HG02943 (cell line): Measurements from ENCODE around the gene RAB4B.
"Not testable (repeated sequence)": the region's sequence is repeated elsewhere in the genome, so short reads cannot be mapped to it uniquely, and the experiment has no call there.

Experiments used
- ATAC-seq: cut with Tn5 transposase; IDR thresholded peaks from one replicate; pipeline ENCODE4 v1.9.1; 2021; ENCODE audit warnings: mild to moderate bottlenecking, low read depth, moderate library complexity; ENCODE audit not compliant: unreplicated experiment

RAB4B gene, protein sequence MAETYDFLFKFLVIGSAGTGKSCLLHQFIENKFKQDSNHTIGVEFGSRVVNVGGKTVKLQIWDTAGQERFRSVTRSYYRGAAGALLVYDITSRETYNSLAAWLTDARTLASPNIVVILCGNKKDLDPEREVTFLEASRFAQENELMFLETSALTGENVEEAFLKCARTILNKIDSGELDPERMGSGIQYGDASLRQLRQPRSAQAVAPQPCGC

DNA sequence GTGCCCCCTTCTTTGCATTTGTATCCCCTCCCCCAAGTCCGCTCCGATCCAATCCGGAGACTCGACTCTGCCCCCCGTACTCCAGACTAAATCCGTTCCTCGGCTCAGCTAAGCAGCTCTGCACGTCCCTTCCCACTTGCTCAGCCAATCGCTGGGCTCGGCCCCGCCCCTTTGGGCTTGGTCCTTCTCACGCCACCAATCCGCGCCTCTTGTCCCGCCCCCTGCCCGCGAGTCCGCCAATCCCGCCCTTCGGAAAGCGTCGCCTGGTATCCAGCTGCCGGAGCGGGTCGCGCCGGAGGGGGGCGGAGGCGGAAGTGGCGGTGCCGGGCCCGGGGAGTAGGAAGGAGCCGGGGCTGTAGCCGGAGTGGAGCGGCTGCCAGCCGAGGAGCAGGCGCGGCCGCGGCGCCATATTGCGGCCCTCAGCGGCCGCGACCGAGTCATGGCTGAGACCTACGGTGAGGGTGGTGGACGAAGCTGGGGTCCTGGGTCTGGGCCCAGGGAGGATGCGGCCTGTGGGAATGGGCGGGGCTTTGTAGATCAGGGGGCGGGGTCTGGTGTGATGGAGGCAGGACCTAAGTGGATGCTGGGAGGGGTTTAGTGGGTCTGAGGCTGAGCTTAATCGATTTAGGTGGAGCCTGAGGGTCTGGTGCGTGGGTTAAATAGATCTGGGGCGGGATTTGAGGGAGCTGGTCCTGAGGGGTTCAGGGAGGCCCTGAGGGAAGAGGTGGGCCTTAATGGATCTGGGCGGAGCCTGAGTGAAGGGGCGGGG lies at the start of gene RAB4B:
Gene RAB4B, plus strand, starts transcription at position 311 of the 769 bp plus-strand sequence. Its CDS starts 129 bp downstream, at position 440.
- ATAC-seq, result peak; percentile 63

DNA sequence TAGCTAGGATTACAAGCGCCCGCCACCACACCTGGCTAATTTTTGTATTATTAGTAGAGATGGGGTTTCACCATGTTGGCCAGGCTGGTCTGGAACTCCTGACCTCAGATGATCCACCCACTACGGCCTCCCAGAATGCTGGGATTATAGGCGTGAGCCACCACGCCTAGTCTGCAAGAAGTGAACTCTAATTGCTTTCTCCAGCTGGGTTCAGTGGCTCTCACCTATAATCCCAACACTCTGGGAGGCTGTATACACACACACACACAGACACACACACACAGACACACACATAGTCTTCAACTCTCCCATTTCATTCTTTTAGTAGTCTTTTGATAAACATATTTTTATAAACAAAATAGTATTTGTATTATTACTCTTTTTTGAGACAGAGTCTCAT lies 48.0 kb upstream of the RAB4B start:
- not testable (repeated sequence) for ATAC-seq

DNA sequence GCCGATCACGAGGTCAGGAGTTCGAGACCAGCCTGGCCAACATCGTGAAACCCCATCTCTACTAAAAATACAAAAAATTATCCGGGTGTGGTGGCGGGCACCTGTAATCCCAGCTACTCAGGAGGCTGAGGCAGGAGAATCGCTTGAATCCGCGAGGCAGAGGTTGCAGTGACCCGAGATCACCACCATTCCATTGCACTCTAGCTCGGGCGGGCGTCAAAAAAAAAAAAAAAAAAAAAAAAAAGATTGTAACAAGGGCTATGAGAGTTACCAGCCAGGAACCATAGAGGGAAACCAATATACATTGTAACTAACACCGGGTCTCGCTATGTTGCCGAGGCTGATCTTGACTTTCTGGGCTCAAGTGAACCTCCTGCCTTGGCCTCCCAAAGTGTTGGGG lies 45.7 kb upstream of the RAB4B start:
- ATAC-seq, result not testable (repeated sequence)

DNA sequence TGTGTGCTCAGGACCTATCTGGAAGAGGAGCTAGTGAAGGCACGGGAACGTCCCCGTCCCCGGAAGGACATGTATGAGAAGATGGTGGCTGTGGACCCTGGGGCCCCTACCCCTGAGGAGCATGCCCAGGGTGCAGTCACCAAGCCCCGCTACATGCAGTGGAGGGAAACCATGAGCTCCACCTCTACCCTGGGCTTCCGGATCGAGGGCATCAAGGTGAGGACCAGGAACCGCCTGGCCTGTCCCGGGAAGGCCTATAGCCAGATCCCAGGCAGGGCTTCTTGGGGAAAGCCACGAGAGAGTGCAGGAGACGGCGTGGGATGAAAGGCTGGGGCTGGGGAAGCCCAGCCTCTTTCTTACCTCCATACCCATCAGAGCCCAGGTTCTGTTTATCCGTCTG lies 44.9 kb upstream of the RAB4B start:
- no peak for ATAC-seq

DNA sequence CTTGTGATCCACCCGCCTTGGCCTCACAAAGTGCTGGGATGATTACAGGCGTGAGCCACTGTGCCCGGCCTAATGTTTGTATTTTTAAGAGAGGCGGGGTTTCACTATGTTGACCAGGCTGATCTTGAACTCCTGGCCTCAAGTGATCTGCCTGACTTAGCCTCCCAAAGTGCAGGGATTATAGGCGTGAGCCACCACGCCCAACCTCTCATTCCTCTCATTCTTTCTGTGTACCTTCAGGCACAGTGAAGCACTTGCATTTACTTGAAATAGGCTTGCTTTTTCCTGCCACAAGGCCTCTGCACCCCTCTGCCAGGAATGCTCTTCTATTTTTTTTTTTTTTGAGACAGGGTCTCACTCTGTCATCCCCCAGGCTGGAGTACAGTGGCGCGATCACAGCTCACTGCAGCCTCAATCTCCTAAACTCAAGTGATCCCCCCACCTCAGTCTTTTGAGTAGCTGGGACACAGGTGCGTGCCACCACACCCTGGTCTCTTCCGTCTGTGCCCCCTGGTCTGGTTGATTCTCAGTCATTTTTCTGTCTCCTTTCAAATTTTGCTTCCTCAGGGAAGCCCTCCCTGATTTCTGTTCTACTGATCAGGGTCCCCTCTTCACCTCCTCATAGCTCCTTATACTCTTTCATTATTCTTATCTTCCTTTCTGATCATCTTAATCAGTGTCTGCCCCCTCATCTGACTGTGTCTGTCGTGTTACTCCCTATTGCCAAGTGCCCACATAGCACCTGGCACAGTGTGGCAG lies 42.9 kb upstream of the RAB4B start:
- ATAC-seq, result no peak

DNA sequence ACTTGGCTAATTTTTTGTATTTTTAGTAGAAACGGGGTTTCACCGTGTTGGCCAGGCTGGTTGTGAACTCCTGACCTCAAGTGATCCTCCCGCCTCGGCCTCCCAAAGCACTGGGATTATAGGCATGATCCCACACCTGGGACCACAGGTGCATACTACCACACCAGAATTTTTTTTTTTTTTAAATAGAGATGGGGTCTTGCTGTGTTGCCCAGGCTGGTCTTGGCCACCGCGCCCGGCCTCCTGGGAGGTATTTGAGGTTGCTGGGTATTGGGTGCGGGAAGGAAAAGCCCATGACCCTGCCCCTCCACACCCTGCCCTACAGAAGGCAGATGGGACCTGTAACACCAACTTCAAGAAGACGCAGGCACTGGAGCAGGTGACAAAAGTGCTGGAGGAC lies 41.4 kb upstream of the RAB4B start:
- no peak for ATAC-seq

DNA sequence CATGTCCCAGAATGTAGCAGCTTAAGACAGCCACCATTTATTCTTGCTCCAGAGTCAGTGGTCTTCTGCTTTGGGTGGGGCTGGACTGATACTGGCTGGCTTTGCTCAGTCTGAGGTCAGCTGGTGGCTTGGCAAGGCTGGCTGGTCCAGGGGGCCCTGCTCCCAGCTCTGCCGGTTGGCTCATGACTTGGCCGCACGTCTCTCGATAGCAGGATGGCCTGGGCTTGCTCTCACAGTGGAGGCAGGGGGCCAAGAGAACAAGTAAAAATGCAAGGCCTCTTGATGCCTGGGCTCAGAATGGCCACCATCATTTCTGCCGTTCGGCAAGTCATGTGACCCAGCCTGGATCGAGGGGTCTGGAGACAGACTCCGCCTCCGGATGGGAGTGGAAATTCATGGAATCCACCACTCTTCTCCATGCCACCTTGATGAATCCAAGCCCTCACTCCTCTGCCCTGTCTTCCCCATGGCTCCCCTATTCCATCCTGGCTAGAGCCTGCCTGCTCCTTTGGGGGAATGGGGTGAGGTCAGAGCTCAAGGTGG lies 40.9 kb upstream of the RAB4B start:
- no peak for ATAC-seq

DNA sequence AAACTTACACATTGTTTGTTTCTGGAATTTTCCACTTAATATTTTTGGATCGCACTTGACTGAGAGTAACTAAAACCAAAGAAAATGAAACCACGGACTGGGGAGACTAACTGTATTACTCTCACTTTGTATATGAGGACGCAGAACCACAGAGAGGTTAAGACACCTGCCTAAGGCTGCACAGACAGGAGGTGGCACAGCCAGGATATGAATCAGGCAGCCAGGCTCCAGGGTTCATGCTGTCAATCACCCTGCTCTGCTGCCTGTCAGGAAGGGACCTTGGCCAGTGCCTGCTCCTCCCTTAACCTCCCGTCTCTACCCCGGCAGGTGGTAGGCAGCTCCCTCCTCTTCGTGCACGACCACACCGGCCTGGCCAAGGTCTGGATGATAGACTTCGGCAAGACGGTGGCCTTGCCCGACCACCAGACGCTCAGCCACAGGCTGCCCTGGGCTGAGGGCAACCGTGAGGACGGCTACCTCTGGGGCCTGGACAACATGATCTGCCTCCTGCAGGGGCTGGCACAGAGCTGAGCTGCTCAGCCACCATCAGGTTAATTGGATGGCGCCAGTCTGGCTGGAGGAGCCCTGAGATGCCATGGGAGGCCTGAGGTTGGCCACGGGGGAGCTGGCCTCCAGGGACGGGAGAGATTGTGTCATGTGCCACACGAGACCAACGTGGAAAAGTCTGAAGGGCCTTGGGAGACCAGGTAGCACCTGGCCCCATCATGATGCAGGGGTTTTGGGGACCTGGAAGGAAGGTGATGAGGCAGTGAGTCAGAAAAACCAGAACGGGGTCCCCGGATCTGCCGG lies 38.8 kb upstream of the RAB4B start:
- ATAC-seq, result no peak

DNA sequence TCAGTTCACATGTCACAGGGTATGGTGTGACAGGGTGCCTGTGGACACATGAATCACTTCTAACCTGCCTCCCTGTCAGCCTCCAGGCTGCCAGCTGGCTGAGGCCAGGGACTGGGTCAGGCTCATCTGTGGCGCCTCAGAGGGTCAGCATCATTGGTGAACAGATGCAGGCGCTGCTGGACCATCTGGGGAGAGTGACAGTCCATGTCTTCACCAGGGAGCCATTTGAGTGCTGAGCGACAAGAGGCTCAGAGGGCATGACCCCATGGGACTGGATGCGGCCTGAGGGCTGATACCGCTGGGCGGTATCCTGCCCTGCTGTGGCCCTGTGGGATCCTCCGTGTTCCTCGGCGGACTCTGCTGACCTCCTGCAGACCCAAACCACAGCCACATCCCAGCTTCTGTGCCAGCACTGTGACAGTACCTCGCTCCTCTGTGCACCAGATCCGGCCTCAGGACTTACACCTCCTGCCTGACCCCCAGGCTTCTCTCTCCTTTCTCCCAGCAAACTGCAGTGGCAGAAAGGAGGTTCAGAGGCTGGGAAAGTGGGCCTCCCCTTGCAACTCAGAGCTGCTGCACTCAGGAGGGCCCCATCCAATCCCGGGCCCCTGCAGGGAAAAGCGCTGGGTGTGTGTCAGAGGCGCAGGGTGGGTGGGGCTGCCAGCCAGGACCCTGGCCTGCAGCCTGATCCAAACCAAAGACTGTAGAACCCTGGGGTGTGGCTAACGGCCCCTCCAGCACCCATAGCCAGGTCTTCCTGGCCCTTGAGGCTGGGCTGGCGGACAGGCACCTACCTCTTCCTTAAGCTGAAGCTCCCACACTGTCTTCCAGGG lies 38.0 kb upstream of the RAB4B start:
- ATAC-seq, result no peak

DNA sequence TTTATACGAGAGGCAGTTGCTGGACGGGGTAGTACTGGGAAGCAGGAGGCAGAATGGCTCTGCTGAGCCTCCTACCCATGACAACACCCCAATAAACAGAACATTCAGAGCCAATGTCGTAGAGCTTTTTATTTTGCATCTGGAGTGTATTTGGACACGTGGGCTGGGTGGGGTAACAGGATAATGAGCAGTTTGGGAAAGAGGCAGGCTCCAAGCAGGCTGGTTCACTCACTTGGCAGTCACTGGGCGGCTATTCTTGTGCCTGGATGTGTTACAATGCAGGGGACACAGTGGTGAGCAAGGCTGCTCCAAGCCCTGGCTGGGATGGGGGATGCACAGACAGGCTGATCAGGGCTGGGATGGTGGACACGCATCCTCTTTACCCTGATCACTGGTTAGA lies 37.3 kb upstream of the RAB4B start:
- ATAC-seq, result no peak

DNA sequence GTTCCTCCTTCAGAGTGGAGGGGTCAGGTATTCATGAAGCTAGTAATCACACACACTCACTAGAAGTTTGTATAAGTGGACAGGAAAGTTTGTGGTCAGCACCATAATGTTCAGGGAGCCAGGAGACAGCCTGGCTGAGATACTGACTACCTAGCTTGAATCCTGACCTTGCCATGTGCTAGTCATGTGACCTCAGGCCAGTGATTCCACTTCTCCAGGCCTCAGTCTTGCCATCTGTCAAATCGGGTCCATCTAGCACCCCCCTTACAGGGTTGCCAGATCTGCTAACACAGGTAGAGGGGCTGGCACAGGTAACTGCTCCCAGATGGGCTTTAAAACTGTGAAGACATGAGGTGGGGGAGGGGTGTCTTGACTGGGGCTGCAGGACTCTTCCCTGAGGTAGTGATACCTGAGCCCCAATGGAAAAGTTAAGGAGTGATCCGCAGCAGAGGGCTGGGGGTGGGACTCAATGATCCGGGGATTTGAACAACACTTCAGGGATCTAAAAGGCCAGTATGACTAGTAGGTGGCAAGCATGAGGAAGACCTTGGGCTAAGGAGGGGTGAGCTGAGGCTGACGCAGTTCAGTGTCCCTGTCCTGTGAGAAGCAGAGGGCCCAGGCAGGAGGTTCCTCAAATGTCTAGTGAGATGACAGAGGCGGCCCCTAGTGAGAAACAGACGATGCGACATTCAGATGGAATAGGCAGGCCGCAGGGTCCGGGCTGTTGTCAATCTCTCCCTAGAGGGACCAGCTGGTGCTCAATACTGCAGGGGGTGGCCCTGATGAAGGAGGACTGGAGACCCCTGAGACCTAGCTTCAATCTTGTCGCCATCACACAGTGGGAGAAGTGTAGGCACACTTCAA lies 36.3 kb upstream of the RAB4B start:
- ATAC-seq, result no peak

DNA sequence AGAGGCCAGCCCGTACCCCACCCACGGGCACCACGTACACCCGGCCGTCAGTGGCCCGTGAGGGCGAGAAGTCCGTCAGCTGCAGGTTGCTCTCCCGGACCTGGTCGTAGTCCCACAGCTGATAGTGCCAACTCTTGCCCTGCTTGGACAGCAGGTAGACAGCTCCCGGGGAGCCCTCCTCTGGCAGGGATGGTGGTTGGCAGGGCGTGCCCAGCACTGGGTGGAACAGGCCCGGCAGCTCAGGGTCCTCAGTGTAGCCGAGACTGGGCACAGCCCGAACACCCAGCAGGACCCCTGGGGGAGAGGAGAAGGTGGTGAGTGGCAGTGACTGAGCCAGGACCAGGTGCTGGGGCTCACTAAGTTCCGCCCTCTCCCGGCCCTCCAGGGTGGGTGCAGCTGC lies 35.6 kb upstream of the RAB4B start:
- ATAC-seq, result no peak

DNA sequence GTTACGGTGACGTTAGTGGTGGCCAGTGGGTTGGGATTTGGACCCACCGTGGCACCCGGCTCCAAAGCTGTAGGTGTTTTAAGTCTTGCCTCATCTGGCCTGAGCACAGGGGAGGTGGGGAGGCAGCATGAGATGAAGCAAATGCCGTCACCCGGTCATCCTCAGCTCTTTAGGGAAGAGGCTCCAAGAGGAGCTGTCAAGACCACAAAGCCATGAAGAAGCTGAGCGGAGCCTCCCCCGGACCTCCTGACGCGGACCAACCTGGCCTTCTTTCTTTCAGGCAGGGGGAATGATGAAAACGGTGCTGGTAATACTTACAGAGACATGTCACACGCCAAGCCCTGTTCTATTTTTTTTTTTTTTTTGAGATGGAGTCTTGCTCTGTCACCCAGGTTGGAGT lies 35.2 kb upstream of the RAB4B start:
- no peak for ATAC-seq

DNA sequence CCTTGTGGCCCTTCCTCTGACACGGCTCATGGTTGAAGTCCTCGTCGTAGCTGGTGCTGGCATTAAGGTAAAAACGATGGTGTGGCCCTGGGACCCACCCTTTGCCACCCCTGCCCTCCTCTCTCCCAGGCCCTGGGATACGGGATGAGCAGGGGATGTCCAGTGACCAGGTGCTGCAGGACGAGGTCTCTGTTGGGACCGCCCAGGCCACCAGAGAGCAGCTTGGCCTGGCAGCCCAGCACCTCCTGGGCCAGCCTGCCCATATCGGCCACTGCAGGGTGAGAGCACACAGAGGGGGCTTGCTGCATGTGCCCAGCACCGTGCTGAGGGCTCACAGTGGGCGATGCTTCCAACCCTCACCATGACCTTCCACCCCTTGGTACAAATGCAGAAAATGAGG lies 34.1 kb upstream of the RAB4B start:
- no peak for ATAC-seq

DNA sequence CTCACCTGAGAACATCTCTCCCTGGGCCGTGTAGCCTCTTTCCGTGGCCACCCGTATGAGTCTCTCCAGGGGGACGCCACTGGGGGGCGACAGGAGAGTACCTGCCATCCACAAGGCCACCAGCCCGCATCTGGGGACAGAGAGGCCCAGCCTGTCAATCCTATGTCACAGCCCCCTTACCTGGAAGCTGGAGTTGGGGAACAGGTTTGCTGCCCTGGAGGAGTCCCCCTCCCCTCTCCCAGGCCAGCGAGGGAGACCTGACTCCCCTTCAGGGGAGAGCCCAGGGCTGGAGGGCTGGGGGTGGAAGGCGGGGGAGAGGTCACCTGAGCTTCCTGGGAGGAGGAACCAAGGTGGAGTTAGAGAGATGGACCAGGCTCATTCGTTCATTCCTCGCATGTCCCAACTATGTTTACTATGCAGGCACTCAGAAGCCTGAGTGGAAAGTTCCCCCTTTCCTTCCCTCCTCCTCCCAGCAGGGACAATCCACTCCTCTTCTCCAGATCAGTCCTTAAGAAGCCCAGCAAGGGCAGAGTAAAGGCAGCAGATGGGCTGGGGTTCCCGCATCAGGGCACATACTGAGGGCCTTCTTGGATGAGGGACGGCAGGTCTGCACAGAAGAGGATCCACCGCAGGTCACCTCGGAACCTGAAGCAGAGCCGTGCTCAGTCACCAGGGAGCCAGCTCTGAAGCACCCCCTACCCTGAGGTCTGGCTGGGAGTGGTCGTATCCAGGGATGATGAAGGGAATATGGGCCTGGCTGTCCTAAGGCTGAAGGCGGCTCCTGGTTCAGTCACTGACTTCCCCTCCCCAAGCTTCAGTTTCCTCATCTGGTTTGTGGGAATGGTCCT lies 33.3 kb upstream of the RAB4B start:
- ATAC-seq, result no peak

DNA sequence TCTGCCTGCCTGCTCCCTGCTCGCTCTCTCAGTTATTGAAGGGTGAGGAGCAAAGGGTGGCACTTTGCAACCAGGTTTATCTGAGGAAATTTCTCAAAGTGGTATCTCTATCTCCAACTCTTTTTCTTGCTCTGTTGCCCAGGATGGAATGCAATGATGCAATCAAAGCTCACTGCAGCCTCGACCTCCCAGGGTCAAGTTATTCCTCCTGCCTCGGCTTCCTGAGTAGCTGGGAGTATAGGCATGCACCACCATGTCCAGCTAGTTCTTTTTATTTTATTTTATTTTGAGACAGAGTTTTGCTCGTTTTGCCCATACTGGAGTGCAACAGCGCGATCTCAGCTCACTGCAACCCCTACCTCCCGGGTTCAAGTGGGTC lies 32.7 kb upstream of the RAB4B start:
- ATAC-seq, result no peak

DNA sequence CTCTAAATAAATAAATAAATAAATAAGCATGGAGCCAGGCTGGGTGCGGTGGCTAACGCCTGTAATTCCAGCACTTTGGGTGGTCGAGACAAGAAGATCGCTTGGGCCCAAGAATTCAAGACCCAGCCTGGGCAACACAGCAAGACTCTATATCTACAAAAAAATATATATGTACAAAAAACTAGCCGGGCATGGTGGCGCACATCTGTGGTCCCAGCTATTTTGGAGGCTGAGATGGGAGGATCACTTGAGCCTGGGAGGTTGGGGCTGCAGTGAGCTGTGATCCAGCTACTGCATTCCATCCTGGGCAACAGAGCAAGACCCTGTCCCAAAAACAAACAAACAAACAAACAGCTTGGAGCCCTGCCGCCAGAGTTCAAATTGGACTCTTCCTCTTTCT lies 30.5 kb upstream of the RAB4B start:
- ATAC-seq, result no peak
